PC-3 (cell line): ENCODE results near the gene APIP. TPM values are rescaled to one million over a fixed set of nuclear protein-coding genes. Genes with fewer than 3 reads are reported as not detected.

Experiments used
- microRNA-seq: library from miRNA; unstranded; fragments of <30 nt; microRNA quantifications from one replicate; pipeline ENCODE4 v1.1.0, GENCODE V29; 2020; ENCODE audit not compliant: unreplicated experiment
- total RNA-seq: library from RNA; depleted of rRNA; stranded (reverse); fragments of >200 nt; gene quantifications from 2 replicates; pipeline ENCODE4 v1.2.3, GENCODE V29; 2014; rRNA removed

The APIP gene
- total RNA-seq, 1 experiment from 2014 or later: 35.3 TPM

Small RNA genes lying within 50 kb of the gene (microRNA-seq; reads per million reads assigned to microRNA genes)
- 6.3 reads per million, percentile 28 among the genes with 10 or more reads in this experiment for gene MIR1343

Other genes starting within 250 kb of the APIP start
- gene PDHX, start 239 bp upstream of the APIP start, total RNA-seq: 20.3 and 22.7 TPM in 2 replicates
- 181 and 241 TPM in 2 replicates for gene CD44, start 222.8 kb upstream of the APIP start, total RNA-seq